ENCODE measurements around the gene RELA.

Gene RELA

GRCh38 chr11:65613091-65613928 lies 49.4 kb downstream of the RELA start:
- DNase-seq (ENCODE audit: low spot score) = no peak

GRCh38 chr11:65612691-65613090 lies 50.0 kb downstream of the RELA start:
- no peak for DNase-seq (ENCODE audit: low spot score)

- no peak for DNase-seq (ENCODE audit: low spot score)
Measured at GRCh38 chr11:65611758-65612603, 50.7 kb downstream of the RELA start.

GRCh38 chr11:65611028-65611757 lies 51.5 kb downstream of the RELA start:
- no peak for DNase-seq (ENCODE audit: low spot score)

- no peak for DNase-seq (ENCODE audit: low spot score)
Measured at GRCh38 chr11:65610404-65610803, 52.3 kb downstream of the RELA start.

- no peak for DNase-seq (ENCODE audit: low spot score)
Measured at GRCh38 chr11:65609665-65610064, 53.1 kb downstream of the RELA start.

GRCh38 chr11:65609229-65609628 lies 53.5 kb downstream of the RELA start:
- DNase-seq (ENCODE audit: low spot score) = no peak

- DNase-seq (ENCODE audit: low spot score) = no peak
Measured at GRCh38 chr11:65607614-65608426, 54.9 kb downstream of the RELA start.

GRCh38 chr11:65606876-65607613 lies 55.7 kb downstream of the RELA start:
- no peak for DNase-seq (ENCODE audit: low spot score)

GRCh38 chr11:65604258-65604657 lies 58.5 kb downstream of the RELA start:
- no peak for DNase-seq (ENCODE audit: low spot score)
